ENCODE data around the gene PATE3. TPM values are rescaled to one million over a fixed set of nuclear protein-coding genes. Genes with fewer than 3 reads are reported as not detected.

PATE3 gene
- total RNA-seq: not detected
- long read RNA-seq: 0 reads

- intact Hi-C loops (cut with DNase I): no loop called here
- DNase-seq (ENCODE audit: missing footprints) (no peak), ATAC-seq (no peak)
Observed at GRCh38 chr11:125787827-125788226, at the start of gene PATE3. Gene PATE3 (plus strand): TSS chr11:125788127. CDS start chr11:125788152, 25 bp downstream.

- ATAC-seq (no peak), DNase-seq (ENCODE audit: missing footprints) (no peak)
- intact Hi-C loops (cut with DNase I): no loop called here
Observed at GRCh38 chr11:125740617-125741016, 47.3 kb upstream of the PATE3 start.

- intact Hi-C loops (cut with DNase I): no loop called here
- no peak for DNase-seq (ENCODE audit: missing footprints)
Observed at GRCh38 chr11:125743681-125744080, 44.2 kb upstream of the PATE3 start.

GRCh38 chr11:125745979-125746378 lies 41.9 kb upstream of the PATE3 start, which contains the start of gene PATE1:
Gene PATE1 (plus strand): TSS chr11:125746279. CDS start chr11:125746305, 26 bp downstream.
- ATAC-seq (no peak), DNase-seq (ENCODE audit: missing footprints) (no peak)
- intact Hi-C loops (cut with DNase I): no loop called here

More at GRCh38 chr11:125743681-125744080, 44.2 kb upstream of the PATE3 start:
- no peak for ATAC-seq

- no peak for DNase-seq (ENCODE audit: missing footprints)
- intact Hi-C loops (cut with DNase I): no loop called here
- no peak for ATAC-seq
Observed at GRCh38 chr11:125750629-125751028, 37.3 kb upstream of the PATE3 start.

- DNase-seq (ENCODE audit: missing footprints) (no peak), ATAC-seq (no peak)
- intact Hi-C loops (cut with DNase I): no loop called here
Observed at GRCh38 chr11:125756050-125756449, 31.9 kb upstream of the PATE3 start.

- intact Hi-C loops (cut with DNase I): no loop called here
- no peak for DNase-seq (ENCODE audit: missing footprints)
- ATAC-seq: no peak
Observed at GRCh38 chr11:125762445-125762844, 25.5 kb upstream of the PATE3 start.

- no peak for ATAC-seq
- intact Hi-C loops (cut with DNase I): no loop called here
- DNase-seq (ENCODE audit: missing footprints): no peak
Observed at GRCh38 chr11:125763483-125763882, 24.4 kb upstream of the PATE3 start.

GRCh38 chr11:125766251-125766650 lies 21.7 kb upstream of the PATE3 start:
- intact Hi-C loops (cut with DNase I): no loop called here
- no peak for DNase-seq (ENCODE audit: missing footprints)
- no peak for ATAC-seq

- no peak for ATAC-seq
- intact Hi-C loops (cut with DNase I): no loop called here
- no peak for DNase-seq (ENCODE audit: missing footprints)
Observed at GRCh38 chr11:125768336-125769046, 19.4 kb upstream of the PATE3 start.

- no peak for ATAC-seq
- intact Hi-C loops (cut with DNase I): no loop called here
- DNase-seq (ENCODE audit: missing footprints): no peak
Observed at GRCh38 chr11:125770583-125770982, 17.3 kb upstream of the PATE3 start.

- intact Hi-C loops (cut with DNase I): no loop called here
- DNase-seq (ENCODE audit: missing footprints): no peak
- ATAC-seq: peak; percentile 48
Observed at GRCh38 chr11:125772834-125773505, 15.0 kb upstream of the PATE3 start.

GRCh38 chr11:125773516-125773915 lies 14.4 kb upstream of the PATE3 start:
- DNase-seq (ENCODE audit: missing footprints) (no peak), ATAC-seq (peak; percentile 52)
- intact Hi-C loops (cut with DNase I): no loop called here

- intact Hi-C loops (cut with DNase I): no loop called here
- DNase-seq (ENCODE audit: missing footprints) (no peak), ATAC-seq (no peak)
Observed at GRCh38 chr11:125777309-125777708, 10.6 kb upstream of the PATE3 start.

GRCh38 chr11:125778728-125779127 lies 9.2 kb upstream of the PATE3 start, which contains the start of gene PATE2:
Gene PATE2 (minus strand): TSS chr11:125778828. CDS start chr11:125778773, 55 bp downstream.
- DNase-seq (ENCODE audit: missing footprints) (no peak), ATAC-seq (no peak)
- intact Hi-C loops (cut with DNase I): no loop called here

GRCh38 chr11:125784678-125785077 lies 3.2 kb upstream of the PATE3 start:
- DNase-seq (ENCODE audit: missing footprints): no peak
- intact Hi-C loops (cut with DNase I): no loop called here
- ATAC-seq: no peak

- DNase-seq (ENCODE audit: missing footprints) (no peak), ATAC-seq (no peak)
- intact Hi-C loops (cut with DNase I): no loop called here
Observed at GRCh38 chr11:125790825-125791224, 2.9 kb downstream of the PATE3 start.

- no peak for ATAC-seq
- DNase-seq (ENCODE audit: missing footprints): no peak
- intact Hi-C loops (cut with DNase I): no loop called here
Observed at GRCh38 chr11:125797641-125798040, 9.7 kb downstream of the PATE3 start.

GRCh38 chr11:125799808-125800207 lies 11.9 kb downstream of the PATE3 start:
- DNase-seq (ENCODE audit: missing footprints): no peak
- intact Hi-C loops (cut with DNase I): no loop called here
- ATAC-seq: no peak

GRCh38 chr11:125802387-125802786 lies 14.5 kb downstream of the PATE3 start:
- intact Hi-C loops (cut with DNase I): no loop called here
- ATAC-seq (no peak), DNase-seq (ENCODE audit: missing footprints) (no peak)
